GM10248 (cell line): ENCODE results near the gene CKAP5.

ENCODE experiments used
- CTCF ChIA-PET: fragments of 300-600 bp; sonication (Branson Sonifier 250); formaldehyde crosslinking; extraction: SDS; loops from one replicate; lab custom pipeline; 2021; ENCODE audit warnings: antibody characterized with exemption; lab: Yijun Ruan, JAX
- POLR2A ChIA-PET: fragments of 350-650 bp; sonication (Branson Sonifier 250); formaldehyde crosslinking; extraction: SDS; loops from one replicate; lab custom pipeline; 2020; ENCODE audit warnings: antibody characterized with exemption; lab: Yijun Ruan, JAX
- DNase-seq: peaks from one replicate; pipeline ENCODE4 v3.0.0; 2012; ENCODE audit errors: extremely low spot score
- CTCF ChIP-seq: IDR thresholded peaks from 2 replicates; pipeline ENCODE4 v1.5.1; 2012; ENCODE audit warnings: mild to moderate bottlenecking, low read depth; ENCODE audit errors: extremely low read depth, missing control alignments, control extremely low read depth

CKAP5 gene

DNA sequence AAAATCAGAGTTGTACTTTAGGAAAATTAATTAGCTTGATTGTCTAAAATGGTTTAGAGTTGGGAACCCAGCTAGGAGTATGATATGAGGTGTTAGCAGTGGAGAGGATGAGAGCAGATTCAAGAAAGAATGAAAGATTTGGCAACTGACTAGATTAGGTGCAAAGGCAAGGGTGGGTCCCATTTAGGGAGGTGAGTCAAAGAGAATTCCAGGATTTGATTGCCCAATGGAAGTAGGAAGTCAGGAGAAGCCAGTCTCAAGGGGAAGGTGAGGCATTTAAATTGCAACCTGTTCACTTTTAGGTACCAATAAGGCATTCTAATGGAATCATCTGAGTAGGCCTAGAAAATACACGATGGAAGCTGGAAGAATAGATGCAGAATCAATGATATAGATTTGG is 3.6 kb upstream of the CKAP5 start:
- ChIA-PET CTCF (interaction anchor here (2.0 kb wide), 1 partner anchor 10 kb away, joined by 4 read pairs; no protein-coding TSS in a partner anchor), POLR2A (no interaction called here)
- no peak for TF ChIP-seq CTCF
- DNase-seq, result no peak

DNA sequence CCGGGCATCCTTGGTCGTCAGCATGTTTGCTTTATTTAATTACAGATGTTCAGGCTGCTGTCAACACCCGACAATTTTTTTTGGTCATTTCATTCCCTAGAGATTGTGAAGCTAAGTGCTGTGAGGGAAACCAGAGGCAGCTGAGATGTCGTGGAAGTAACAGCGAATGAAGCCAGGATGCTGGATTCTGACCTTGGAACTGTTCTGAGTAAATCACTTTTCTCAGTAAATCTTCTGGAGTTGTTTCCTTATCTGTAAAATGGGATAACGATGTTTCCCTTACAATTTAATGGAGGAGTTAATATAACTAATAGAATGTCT is 390 bp upstream of the CKAP5 start:
- ChIA-PET CTCF (interaction anchor here (1.3 kb wide), 1 partner anchor 20 kb away, joined by 3 read pairs; no protein-coding TSS in a partner anchor), POLR2A (no interaction called here)
- DNase-seq, result no peak
- no peak for TF ChIP-seq CTCF

GRCh38 chr11:46845440-46845739 is 690 bp downstream of the CKAP5 start:
- ChIA-PET POLR2A (no interaction called here), CTCF (interaction anchor here (1.1 kb wide), 1 partner anchor 19 kb away, joined by 4 read pairs; no protein-coding TSS in a partner anchor)
- DNase-seq, result no peak
- no peak for TF ChIP-seq CTCF

GRCh38 chr11:46840116-46840515 is 6.0 kb downstream of the CKAP5 start:
- ChIA-PET CTCF (interaction anchor here (1.2 to 1.4 kb wide), 2 partner anchors 14 to 50 kb away, joined by 3 to 4 read pairs; no protein-coding TSS in a partner anchor), POLR2A (no interaction called here)
- no peak for DNase-seq
- no peak for TF ChIP-seq CTCF

- TF ChIP-seq CTCF, result no peak
- ChIA-PET POLR2A (no interaction called here), CTCF (interaction anchor here (1.1 to 1.4 kb wide), 2 partner anchors 12 to 48 kb away, joined by 3 to 5 read pairs; no protein-coding TSS in a partner anchor)
- no peak for DNase-seq
These were observed 7.6 kb downstream of the CKAP5 start for GRCh38 chr11:46838501-46838900.

GRCh38 chr11:46837860-46838259 is 8.2 kb downstream of the CKAP5 start:
- ChIA-PET POLR2A (no interaction called here), CTCF (interaction anchor here (1.1 to 1.3 kb wide), 2 partner anchors 10 to 12 kb away, joined by 3 to 5 read pairs; no protein-coding TSS in a partner anchor)
- no peak for DNase-seq
- TF ChIP-seq CTCF, result no peak
